ENCODE measurements around the gene CKAP4. TPM values are rescaled to one million over a fixed set of nuclear protein-coding genes. Genes with fewer than 3 reads are reported as not detected.

The CKAP4 gene
- total RNA-seq, 1 experiment from 2014 or later = 54.9 TPM

- peak; percentile 79 for DNase-seq (ENCODE audit: low read depth, low spot score)
- in situ Hi-C loops (cut with HindIII; ENCODE audit: low pct_unique_long_range_greater_than_20kb, low sequenced_read_pairs) = no loop called here
Measured at GRCh38 chr12:106226884-106227640, 20.8 kb downstream of the CKAP4 start.

GRCh38 chr12:106224355-106224706 lies 23.5 kb downstream of the CKAP4 start:
- DNase-seq (ENCODE audit: low read depth, low spot score) = no peak
- in situ Hi-C loops (cut with HindIII; ENCODE audit: low pct_unique_long_range_greater_than_20kb, low sequenced_read_pairs) = no loop called here

GRCh38 chr12:106223485-106224354 lies 24.1 kb downstream of the CKAP4 start:
- in situ Hi-C loops (cut with HindIII; ENCODE audit: low pct_unique_long_range_greater_than_20kb, low sequenced_read_pairs) = no loop called here
- DNase-seq (ENCODE audit: low read depth, low spot score) = peak; percentile 74

GRCh38 chr12:106220536-106220935 lies 27.3 kb downstream of the CKAP4 start:
- in situ Hi-C loops (cut with HindIII; ENCODE audit: low pct_unique_long_range_greater_than_20kb, low sequenced_read_pairs) = no loop called here
- DNase-seq (ENCODE audit: low read depth, low spot score) = no peak

GRCh38 chr12:106219043-106219442 lies 28.8 kb downstream of the CKAP4 start:
- in situ Hi-C loops (cut with HindIII; ENCODE audit: low pct_unique_long_range_greater_than_20kb, low sequenced_read_pairs) = no loop called here
- DNase-seq (ENCODE audit: low read depth, low spot score) = no peak

- in situ Hi-C loops (cut with HindIII; ENCODE audit: low pct_unique_long_range_greater_than_20kb, low sequenced_read_pairs) = no loop called here
- DNase-seq (ENCODE audit: low read depth, low spot score) = no peak
Measured at GRCh38 chr12:106217706-106218105, 30.1 kb downstream of the CKAP4 start.

GRCh38 chr12:106214571-106214970 lies 33.2 kb downstream of the CKAP4 start:
- in situ Hi-C loops (cut with HindIII; ENCODE audit: low pct_unique_long_range_greater_than_20kb, low sequenced_read_pairs) = no loop called here
- no peak for DNase-seq (ENCODE audit: low read depth, low spot score)

GRCh38 chr12:106213662-106214061 lies 34.2 kb downstream of the CKAP4 start:
- no peak for DNase-seq (ENCODE audit: low read depth, low spot score)
- in situ Hi-C loops (cut with HindIII; ENCODE audit: low pct_unique_long_range_greater_than_20kb, low sequenced_read_pairs) = no loop called here

- in situ Hi-C loops (cut with HindIII; ENCODE audit: low pct_unique_long_range_greater_than_20kb, low sequenced_read_pairs) = no loop called here
- DNase-seq (ENCODE audit: low read depth, low spot score) = no peak
Measured at GRCh38 chr12:106211973-106212372, 35.8 kb downstream of the CKAP4 start.

GRCh38 chr12:106205208-106206069 lies 42.4 kb downstream of the CKAP4 start:
- DNase-seq (ENCODE audit: low read depth, low spot score) = peak; percentile 55
- in situ Hi-C loops (cut with HindIII; ENCODE audit: low pct_unique_long_range_greater_than_20kb, low sequenced_read_pairs) = no loop called here

- in situ Hi-C loops (cut with HindIII; ENCODE audit: low pct_unique_long_range_greater_than_20kb, low sequenced_read_pairs) = no loop called here
- DNase-seq (ENCODE audit: low read depth, low spot score) = peak; percentile 42
Measured at GRCh38 chr12:106204312-106204711, 43.5 kb downstream of the CKAP4 start.

GRCh38 chr12:106197906-106198623 lies 49.8 kb downstream of the CKAP4 start:
- no peak for DNase-seq (ENCODE audit: low read depth, low spot score)

GRCh38 chr12:106195621-106196027 lies 52.2 kb downstream of the CKAP4 start:
- in situ Hi-C loops (cut with HindIII; ENCODE audit: low pct_unique_long_range_greater_than_20kb, low sequenced_read_pairs) = no loop called here
- DNase-seq (ENCODE audit: low read depth, low spot score) = no peak

More at GRCh38 chr12:106197906-106198623, 49.8 kb downstream of the CKAP4 start:
- in situ Hi-C loops (cut with HindIII; ENCODE audit: low pct_unique_long_range_greater_than_20kb, low sequenced_read_pairs) = no loop called here

GRCh38 chr12:106194351-106194750 lies 53.5 kb downstream of the CKAP4 start:
- DNase-seq (ENCODE audit: low read depth, low spot score) = no peak
- in situ Hi-C loops (cut with HindIII; ENCODE audit: low pct_unique_long_range_greater_than_20kb, low sequenced_read_pairs) = no loop called here

GRCh38 chr12:106193394-106194215 lies 54.2 kb downstream of the CKAP4 start:
- in situ Hi-C loops (cut with HindIII; ENCODE audit: low pct_unique_long_range_greater_than_20kb, low sequenced_read_pairs) = no loop called here

GRCh38 chr12:106192659-106193393 lies 55.0 kb downstream of the CKAP4 start:
- no peak for DNase-seq (ENCODE audit: low read depth, low spot score)
- in situ Hi-C loops (cut with HindIII; ENCODE audit: low pct_unique_long_range_greater_than_20kb, low sequenced_read_pairs) = no loop called here

More at GRCh38 chr12:106193394-106194215, 54.2 kb downstream of the CKAP4 start:
- DNase-seq (ENCODE audit: low read depth, low spot score) = peak; percentile 86
